ENCODE data around the gene SEMA4G.

DNA sequence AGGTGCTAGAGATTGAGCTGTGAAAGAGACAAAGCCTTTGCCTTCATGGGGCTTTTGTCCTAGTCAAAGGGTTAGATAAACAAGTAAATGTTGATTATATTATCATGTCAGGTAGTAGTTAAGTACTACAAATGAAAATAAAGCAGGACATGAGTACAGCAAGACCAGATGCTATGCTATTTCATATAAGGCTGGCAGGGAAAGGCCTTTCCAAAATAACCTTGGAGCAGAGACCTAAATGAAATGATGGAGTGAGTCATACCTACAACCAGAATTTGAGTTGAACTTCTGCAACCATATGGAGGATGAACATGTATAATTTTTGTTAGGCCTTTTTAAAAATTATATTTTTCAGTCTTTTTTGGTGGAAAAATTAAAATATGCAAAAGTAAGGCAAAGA, 23.6 kb upstream of the SEMA4G start:
- TF ChIP-seq ZNF624 (tag by site-specific recombination; IDR thresholded peaks at IDR 0.05) (no peak), ZNF792 (tag by site-specific recombination; IDR thresholded peaks at IDR 0.05) (no peak), ZNF707 (tag by site-specific recombination; IDR thresholded peaks at IDR 0.05) (no peak), ZNF544 (tag by site-specific recombination; IDR thresholded peaks at IDR 0.05) (no peak), ZNF133 (tag by site-specific recombination; IDR thresholded peaks at IDR 0.05) (no peak)

Data from HEK293 (cell line).